GM12878 (cell line): ENCODE data around the gene BCL2. TPM values are rescaled to one million over a fixed set of nuclear protein-coding genes. Genes with fewer than 3 reads are reported as not detected.

Source experiments
- ATAC-seq: fragments of 200-7000 bp; cut with Tn5 transposase; 3 replicates; pipeline ENCODE4 v1.9.1; 2020; ENCODE audit warnings: mild to moderate bottlenecking, moderate library complexity
- BruUV-seq: library from RNA; stranded (reverse); fragments of 400-500 nt; replicated peaks from 2 replicates; lab custom pipeline; 2021; lab: Mats Ljungman, UMichigan
- CTCF ChIA-PET: fragments of 300-600 bp; sonication (Branson Sonifier 250); formaldehyde crosslinking; extraction: SDS; loops from one replicate; lab custom pipeline; 2021; ENCODE audit warnings: inconsistent platforms; lab: Yijun Ruan, JAX
- POLR2A ChIA-PET: fragments of 350-600 bp; formaldehyde crosslinking; extraction: SDS; loops from one replicate; lab custom pipeline; 2021; ENCODE audit warnings: inconsistent platforms; lab: Charles Lee
- RAD21 ChIA-PET: fragments of 300-600 bp; sonication (Branson Sonifier 250); formaldehyde crosslinking; loops from one replicate; lab custom pipeline; 2023; ENCODE audit warnings: antibody characterized with exemption; ENCODE audit not compliant: unreplicated experiment; lab: Charles Lee
- SMC1A ChIA-PET: fragments of 300-600 bp; sonication (Branson Sonifier 250); formaldehyde crosslinking; loops from one replicate; lab custom pipeline; 2023; ENCODE audit not compliant: unreplicated experiment, uncharacterized antibody; lab: Charles Lee
- DNase-seq: peaks from one replicate; pipeline ENCODE4 v3.0.0-alpha.2; 2011; ENCODE audit warnings: low read depth, low spot score
- FAIRE-seq: peaks from 3 replicates; lab custom pipeline; 2011; peaks lifted over from hg19 to GRCh38; lab: Jason Lieb, UNC
- H2AFZ ChIP-seq: 2 replicates; pipeline ENCODE4 v1.6.0; 2011; ENCODE audit warnings: low read depth, low read length, control low read depth; ENCODE audit not compliant: control insufficient read depth
- H3K27ac ChIP-seq: 2 replicates; pipeline ENCODE4 v1.5.1; 2011; ENCODE audit warnings: control low read depth; ENCODE audit not compliant: control insufficient read depth, insufficient read depth
- H3K27me3 ChIP-seq, 2 experiments: replicated peaks in 1 of 2; 2 replicates each; pipeline versions ENCODE4 v1.6.0 to v1.6.1; 2011; ENCODE audit warnings: low read length in 1 of 2; ENCODE audit not compliant: control insufficient read depth in 2 of 2, insufficient read depth in 2 of 2
- H3K36me3 ChIP-seq, 2 experiments: 2 replicates each; pipeline ENCODE4 v1.5.1; 2011; ENCODE audit warnings: low read length in 1 of 2; ENCODE audit not compliant: control insufficient read depth in 2 of 2, insufficient read depth in 2 of 2
- H3K4me1 ChIP-seq: 2 replicates; pipeline ENCODE4 v1.6.1; 2011; ENCODE audit warnings: mild to moderate bottlenecking, low read length, moderate library complexity, mixed read lengths; ENCODE audit not compliant: control insufficient read depth, insufficient read depth
- H3K4me2 ChIP-seq: 2 replicates; pipeline ENCODE4 v1.6.0; 2011; ENCODE audit warnings: control low read depth; ENCODE audit not compliant: control insufficient read depth, insufficient read depth
- H3K4me3 ChIP-seq: fragments of 200-600 bp; sonication (generic); 2 replicates; pipeline ENCODE4 v1.5.1; 2016
- H3K79me2 ChIP-seq: 2 replicates; pipeline ENCODE4 v1.6.0; 2011; ENCODE audit warnings: low read length; ENCODE audit not compliant: control insufficient read depth, insufficient read depth
- H3K9ac ChIP-seq: 2 replicates; pipeline ENCODE4 v1.8.0; 2011; ENCODE audit warnings: low read length, control low read depth, mixed read lengths; ENCODE audit not compliant: control insufficient read depth, insufficient read depth
- H3K9me3 ChIP-seq: replicated peaks from 3 replicates; pipeline ENCODE4 v1.5.1; 2011; ENCODE audit warnings: mild to moderate bottlenecking, low read length; ENCODE audit not compliant: control insufficient read depth, insufficient read depth
- H4K20me1 ChIP-seq: 2 replicates; pipeline ENCODE4 v1.6.0; 2011; ENCODE audit not compliant: control insufficient read depth, insufficient read depth
- CBX3 ChIP-seq: fragments of 200-600 bp; sonication (generic); IDR thresholded peaks from 2 replicates; pipeline ENCODE4 v1.6.1; 2016; ENCODE audit warnings: low read depth, borderline replicate concordance
- CHD4 ChIP-seq: fragments of 200-600 bp; sonication (generic); IDR thresholded peaks from 2 replicates; pipeline ENCODE4 v1.6.1; 2016; ENCODE audit warnings: mild to moderate bottlenecking
- CREB1 ChIP-seq: IDR thresholded peaks from 2 replicates; pipeline ENCODE4 v1.6.1; 2012; ENCODE audit warnings: low read depth, mild to moderate bottlenecking, inconsistent platforms
- HDAC2 ChIP-seq: fragments of 200-600 bp; sonication (generic); IDR thresholded peaks from 2 replicates; pipeline ENCODE4 v1.6.1; 2017
- NFYB ChIP-seq: IDR thresholded peaks from 2 replicates; pipeline ENCODE4 v1.6.1; 2011; ENCODE audit warnings: low read depth, mild to moderate bottlenecking, low read length, improper control_type of control experiment, moderate library complexity; ENCODE audit not compliant: insufficient read depth
- NRF1 ChIP-seq: conservative IDR thresholded peaks from 2 replicates; pipeline ENCODE4 v1.6.1; 2011; ENCODE audit warnings: mild to moderate bottlenecking, low read depth, low read length, improper control_type of control experiment
- PAX5 ChIP-seq: IDR thresholded peaks from 2 replicates; pipeline ENCODE4 v1.6.1; 2011; ENCODE audit warnings: low read depth, low read length, borderline replicate concordance
- SPI1 ChIP-seq: IDR thresholded peaks from 2 replicates; pipeline ENCODE4 v1.6.1; 2011; ENCODE audit warnings: low read depth, mild to moderate bottlenecking, low read length, moderate library complexity, borderline replicate concordance; ENCODE audit not compliant: insufficient read depth
- SUPT20H ChIP-seq: IDR thresholded peaks from 2 replicates; pipeline ENCODE4 v1.6.1; 2011; ENCODE audit warnings: low read depth, mild to moderate bottlenecking, low read length, moderate library complexity, borderline replicate concordance; ENCODE audit not compliant: control insufficient read depth
- TCF7 ChIP-seq: IDR thresholded peaks from 2 replicates; pipeline ENCODE4 v1.6.1; 2014; ENCODE audit warnings: antibody characterized with exemption, borderline replicate concordance
- YBX1 ChIP-seq: fragments of 450-650 bp; IDR thresholded peaks from 2 replicates; pipeline ENCODE4 v1.6.1; 2016; ENCODE audit warnings: antibody characterized with exemption
- WGBS: methylation state at CpG from one replicate; pipeline ENCODE4 v1.1.6; 2016; ENCODE audit warnings: low lambda C conversion rate; ENCODE audit not compliant: insufficient replicate concordance, insufficient coverage; ENCODE audit errors: missing lambda C conversion rate; 5-methylcytosine and 5-hydroxymethylcytosine counted together
- in situ Hi-C: fragments of 300-500 bp; cut with MboI; formaldehyde crosslinking; loops from 9 replicates; pipeline ENCODE4 v1.14.3; 2018; ENCODE audit warnings: mixed read lengths
- intact Hi-C: fragments of 100-400 bp; cut with micrococcal nuclease; formaldehyde crosslinking; loops from one replicate; pipeline ENCODE4 v1.14.2; 2022; ENCODE audit not compliant: unreplicated experiment
- polyA plus RNA-seq, 11 experiments: library from polyadenylated mRNA; depleted of rRNA in 4 of 11; unstranded in 6 of 11; stranded (reverse) in 5 of 11; fragments of >200 nt; fragmentation: Nextera tagmentation in 4 of 11; fragmentation: Illumina TruSeq in 1 of 11; extraction: Ambion mirVana in 4 of 11; extraction: Trizol in 1 of 11; gene quantifications; 1 replicate in 1 of 11; 2 replicates in 10 of 11; pipeline versions ENCODE4 v1.2.1 to v1.2.3, GENCODE V29; 2011 to 2016; ENCODE audit warnings: inconsistent platforms in 2 of 11, missing spikeins in 2 of 11, low read depth in 1 of 11
- total RNA-seq, 4 experiments: library from RNA; depleted of rRNA in 3 of 4; stranded (reverse); fragments of >200 nt in 3 of 4; fragmentation: Illumina TruSeq in 1 of 4; extraction: Trizol in 1 of 4; gene quantifications; 2 replicates each; pipeline versions ENCODE4 v1.2.1 to v1.2.3, GENCODE V29; 2013 to 2021
- TF ChIP-seq, protein P1 (sequence below): fragments of 450-650 bp; IDR thresholded peaks from 2 replicates; pipeline ENCODE4 v1.6.1; 2016; ENCODE audit warnings: mild to moderate bottlenecking
- TF ChIP-seq, protein P2 (sequence below): IDR thresholded peaks from 2 replicates; pipeline ENCODE4 v1.6.1; 2011; ENCODE audit warnings: borderline replicate concordance, low read depth, mild to moderate bottlenecking, moderate library complexity, low read length; ENCODE audit not compliant: insufficient read depth, poor library complexity, severe bottlenecking

BCL2 gene
- total and polyA plus RNA-seq, 10 of the 15 experiments (the other 5 are each of a cell fraction or from before 2014, with no cell fraction given), result 4.1 to 47.8 (median 19.3) TPM

DNA sequence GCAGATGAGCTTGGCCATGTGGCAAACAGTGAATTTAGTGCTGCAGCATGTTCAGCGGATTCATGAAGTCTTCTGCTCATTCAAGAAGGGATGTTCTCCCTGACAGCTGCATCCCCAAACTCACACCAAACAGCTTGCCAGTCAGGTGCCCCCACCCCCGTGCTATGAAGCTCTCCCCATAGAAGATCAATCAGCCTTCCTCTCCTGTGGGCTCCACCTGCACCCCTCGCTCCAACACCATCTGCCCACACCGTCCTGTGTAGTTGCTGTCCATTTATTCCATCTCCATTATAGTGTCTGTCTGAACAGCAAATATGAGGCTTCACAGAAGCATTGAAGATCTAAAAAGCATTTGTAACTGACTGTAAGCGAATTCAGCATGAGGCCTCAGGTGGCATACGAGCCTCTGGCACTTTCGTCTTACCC lies 218.9 kb downstream of the BCL2 start:
- ChIA-PET SMC1A (interaction anchor here (0.8 to 3.3 kb wide), 13 partner anchors 15 to 223 kb away, joined by 3 to 11 read pairs (median 3); no protein-coding TSS in a partner anchor), POLR2A (interaction anchor here (0.6 kb wide), 1 partner anchor 206 kb away, joined by 3 read pairs; no protein-coding TSS in a partner anchor), CTCF (interaction anchor here (1.0 to 3.4 kb wide), 6 partner anchors 15 to 222 kb away, joined by 3 to 16 read pairs (median 4); no protein-coding TSS in a partner anchor), RAD21 (interaction anchor here (0.9 to 2.7 kb wide), 3 partner anchors 13 to 222 kb away, joined by 3 to 9 read pairs (median 4); partner anchors contain the start of gene BCL2)
- intact Hi-C loops (no loop called here), in situ Hi-C loops (no loop called here)
- Histone ChIP-seq H3K36me3 (no peaks in the 10 kb centered on the region), H3K27ac (no peak overlapping the region), H3K4me1 (peaks cover 44% of the 10 kb centered on the region), H3K9me3 (peaks cover 2% of the 10 kb centered on the region; the same call in 1 of the 3 replicates), H3K4me3 (no peak overlapping the region), H3K9ac (no peak overlapping the region), H2AFZ (no peak overlapping the region), H3K4me2 (no peak overlapping the region), H3K79me2 (no peaks in the 10 kb centered on the region), H3K27me3 (no peaks in the 10 kb centered on the region), H4K20me1 (no peaks in the 10 kb centered on the region)
- DNase-seq, result no peak
- 73% methylated on average over 7 of the region's 7 CpGs for WGBS
- no peak for FAIRE-seq
- no peak for TF ChIP-seq CHD4
- no peak for TF ChIP-seq SPI1
- no peak for TF ChIP-seq CBX3
- TF ChIP-seq NRF1, result no peak
- TF ChIP-seq, protein P1, sequence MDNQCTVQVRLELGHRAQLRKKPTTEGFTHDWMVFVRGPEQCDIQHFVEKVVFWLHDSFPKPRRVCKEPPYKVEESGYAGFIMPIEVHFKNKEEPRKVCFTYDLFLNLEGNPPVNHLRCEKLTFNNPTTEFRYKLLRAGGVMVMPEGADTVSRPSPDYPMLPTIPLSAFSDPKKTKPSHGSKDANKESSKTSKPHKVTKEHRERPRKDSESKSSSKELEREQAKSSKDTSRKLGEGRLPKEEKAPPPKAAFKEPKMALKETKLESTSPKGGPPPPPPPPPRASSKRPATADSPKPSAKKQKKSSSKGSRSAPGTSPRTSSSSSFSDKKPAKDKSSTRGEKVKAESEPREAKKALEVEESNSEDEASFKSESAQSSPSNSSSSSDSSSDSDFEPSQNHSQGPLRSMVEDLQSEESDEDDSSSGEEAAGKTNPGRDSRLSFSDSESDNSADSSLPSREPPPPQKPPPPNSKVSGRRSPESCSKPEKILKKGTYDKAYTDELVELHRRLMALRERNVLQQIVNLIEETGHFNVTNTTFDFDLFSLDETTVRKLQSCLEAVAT, result no peak
- no peak for TF ChIP-seq TCF7
- TF ChIP-seq PAX5, result no peak
- no peak for TF ChIP-seq HDAC2
- TF ChIP-seq YBX1, result no peak
- no peak for TF ChIP-seq CREB1
- no peak for TF ChIP-seq NFYB
- TF ChIP-seq SUPT20H, result no peak
- TF ChIP-seq, protein P2, sequence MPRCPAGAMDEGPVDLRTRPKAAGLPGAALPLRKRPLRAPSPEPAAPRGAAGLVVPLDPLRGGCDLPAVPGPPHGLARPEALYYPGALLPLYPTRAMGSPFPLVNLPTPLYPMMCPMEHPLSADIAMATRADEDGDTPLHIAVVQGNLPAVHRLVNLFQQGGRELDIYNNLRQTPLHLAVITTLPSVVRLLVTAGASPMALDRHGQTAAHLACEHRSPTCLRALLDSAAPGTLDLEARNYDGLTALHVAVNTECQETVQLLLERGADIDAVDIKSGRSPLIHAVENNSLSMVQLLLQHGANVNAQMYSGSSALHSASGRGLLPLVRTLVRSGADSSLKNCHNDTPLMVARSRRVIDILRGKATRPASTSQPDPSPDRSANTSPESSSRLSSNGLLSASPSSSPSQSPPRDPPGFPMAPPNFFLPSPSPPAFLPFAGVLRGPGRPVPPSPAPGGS, result no peak
- ATAC-seq, result no peak
- no TSS peak for BruUV-seq
